Endometrial microvascular endothelial cells (primary cell): Measurements from ENCODE around the gene ADCY3. TPM values are rescaled to one million over a fixed set of nuclear protein-coding genes. Genes with fewer than 3 reads are reported as not detected.

Experiments
- in situ Hi-C: cut with HindIII; loops from 2 replicates; pipeline ENCODE4 v1.10.0; 2017; ENCODE audit warnings: low sequenced_read_pairs, low pct_unique_long_range_greater_than_20kb; ENCODE audit errors: inconsistent ontology term
- total RNA-seq: library from RNA; depleted of rRNA; stranded (reverse); fragments of >200 nt; gene quantifications from one replicate; pipeline ENCODE4 v1.2.3, GENCODE V29; 2015; ENCODE audit errors: inconsistent ontology term

Gene ADCY3
- total RNA-seq, 1 donor from 2014 or later, result 38.0 TPM

GRCh38 chr2:24910245-24910644 lies 9.8 kb downstream of the ADCY3 start:
- in situ Hi-C loops, result no loop called here

DNA sequence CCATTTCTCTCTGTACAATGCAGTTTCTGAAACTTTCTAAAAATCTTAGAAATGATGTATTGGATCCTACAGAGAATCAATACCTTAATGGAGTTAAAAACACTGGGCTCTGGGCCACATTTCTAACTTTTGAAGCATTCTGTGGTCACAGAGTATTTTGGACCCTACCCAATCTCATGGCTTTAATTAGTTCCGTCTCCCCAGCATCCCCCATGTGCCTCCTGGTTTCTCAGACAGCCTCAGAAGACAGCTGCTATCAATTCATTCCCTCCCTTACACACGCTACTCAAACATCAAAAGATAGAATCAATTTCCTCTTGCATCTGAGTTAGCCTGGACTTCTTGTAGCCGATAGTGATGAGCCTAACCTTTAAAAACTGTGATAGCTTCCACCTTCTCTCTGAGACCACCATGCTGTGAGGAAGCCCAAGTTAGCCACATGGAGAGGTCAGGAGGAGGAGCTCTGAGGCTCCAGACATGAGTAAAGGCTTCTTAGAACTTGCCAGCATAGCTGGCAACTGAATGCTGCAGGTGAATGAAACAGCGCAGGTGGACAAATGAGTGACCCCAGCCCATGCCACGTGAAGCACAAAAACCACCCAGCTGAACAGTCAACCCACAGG lies 10.4 kb downstream of the ADCY3 start:
- in situ Hi-C loops, result no loop called here

- in situ Hi-C loops, result no loop called here
Measured at GRCh38 chr2:24908461-24908901, 11.6 kb downstream of the ADCY3 start.

GRCh38 chr2:24907116-24907515 lies 12.9 kb downstream of the ADCY3 start:
- in situ Hi-C loops, result no loop called here

- in situ Hi-C loops, result no loop called here
Measured at GRCh38 chr2:24906466-24906865, 13.6 kb downstream of the ADCY3 start.

- in situ Hi-C loops, result no loop called here
Measured at GRCh38 chr2:24903161-24904103, 16.6 kb downstream of the ADCY3 start.

DNA sequence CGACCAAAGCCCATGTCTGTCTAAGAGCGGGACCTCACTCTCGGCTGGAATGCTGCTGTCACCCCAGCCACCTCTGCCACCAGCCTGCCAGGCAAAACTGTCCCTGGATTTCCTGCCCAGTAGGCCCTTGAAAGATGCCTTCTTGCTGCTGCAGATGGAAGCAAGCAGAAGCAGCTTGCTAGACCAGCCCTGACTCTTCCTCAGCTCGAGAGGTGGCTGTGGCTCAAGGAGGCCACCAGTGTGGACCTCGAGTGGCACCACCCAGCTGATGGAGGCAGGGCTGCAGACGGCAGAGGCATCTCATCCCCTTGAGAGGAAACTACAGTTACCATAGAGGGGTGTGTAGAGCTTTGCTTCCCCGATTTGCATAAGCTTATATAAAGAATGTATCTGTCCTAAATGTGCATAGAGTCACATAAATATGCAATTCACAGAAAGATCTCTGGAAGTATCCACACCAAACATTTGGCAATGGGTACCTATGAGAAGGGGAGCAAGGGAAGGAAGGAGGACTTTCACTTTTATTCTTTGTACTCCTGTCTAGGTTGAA lies 20.6 kb downstream of the ADCY3 start:
- in situ Hi-C loops, result no loop called here

DNA sequence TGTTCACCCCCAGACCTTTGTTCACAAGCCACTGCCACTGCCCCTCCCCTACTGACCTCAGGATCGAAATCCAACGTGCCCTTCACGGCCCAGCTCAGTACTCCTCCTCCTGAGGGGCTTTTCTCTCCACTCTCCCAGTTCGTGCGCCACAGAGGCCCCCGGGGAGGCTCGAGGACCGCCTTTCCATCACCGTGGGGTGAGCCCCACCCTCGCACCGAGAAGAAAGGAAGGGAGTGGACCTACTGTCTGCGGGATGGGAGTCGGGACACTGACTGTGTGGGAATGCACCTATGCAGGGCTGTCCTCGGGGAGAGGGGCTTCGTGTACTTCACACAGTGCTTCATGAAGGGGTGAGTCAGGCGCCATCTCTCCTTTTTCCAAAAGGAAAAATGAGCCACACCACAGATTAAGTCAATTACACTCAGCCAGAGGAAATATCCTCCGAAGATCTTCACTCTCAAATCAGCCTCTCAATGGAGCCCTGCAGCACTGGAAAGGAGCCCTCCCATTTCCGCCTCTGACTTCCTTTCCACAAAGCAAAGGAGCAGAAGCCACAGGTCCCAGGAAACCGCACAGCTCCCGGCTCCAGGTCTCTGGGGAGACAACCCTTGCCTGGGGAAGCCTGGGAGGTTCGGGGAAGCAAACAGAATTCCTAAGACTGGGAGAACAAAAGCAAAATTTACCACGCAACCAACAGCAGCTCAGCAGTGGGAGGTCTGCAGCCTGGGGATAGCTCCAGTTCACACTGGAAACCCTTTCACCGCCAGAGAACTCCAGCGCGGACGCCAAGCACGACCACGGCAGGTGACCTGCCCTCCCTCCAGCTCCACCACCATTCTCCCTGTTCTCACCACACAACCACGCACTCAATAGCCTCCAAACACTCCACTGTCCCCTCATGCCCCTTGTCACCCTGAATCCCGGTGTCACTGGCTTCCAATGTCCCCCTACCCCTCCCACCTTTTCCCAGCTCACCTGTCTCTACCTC lies 21.6 kb downstream of the ADCY3 start:
- in situ Hi-C loops, result no loop called here

DNA sequence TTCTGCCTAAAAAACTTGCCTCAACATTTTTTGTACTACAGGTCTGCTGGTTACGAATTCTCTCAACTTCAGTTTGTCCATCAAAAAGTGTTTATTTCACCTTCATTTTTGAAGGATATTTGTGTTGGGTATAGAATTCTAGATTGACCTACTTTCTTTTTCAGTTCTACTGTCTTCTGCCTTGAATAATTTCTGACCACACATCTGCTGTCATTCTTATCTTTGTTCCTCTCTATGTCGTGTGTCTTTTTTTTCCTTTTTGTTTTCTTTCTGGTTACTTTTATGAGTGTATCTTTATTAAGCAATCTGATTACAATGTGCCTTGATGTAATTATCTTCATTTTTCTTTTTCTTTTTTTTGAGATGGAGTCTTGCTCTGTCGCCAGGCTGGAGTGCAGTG lies 25.3 kb downstream of the ADCY3 start:
- in situ Hi-C loops, result no loop called here

- in situ Hi-C loops, result no loop called here
Measured at GRCh38 chr2:24893934-24894333, 26.1 kb downstream of the ADCY3 start.

DNA sequence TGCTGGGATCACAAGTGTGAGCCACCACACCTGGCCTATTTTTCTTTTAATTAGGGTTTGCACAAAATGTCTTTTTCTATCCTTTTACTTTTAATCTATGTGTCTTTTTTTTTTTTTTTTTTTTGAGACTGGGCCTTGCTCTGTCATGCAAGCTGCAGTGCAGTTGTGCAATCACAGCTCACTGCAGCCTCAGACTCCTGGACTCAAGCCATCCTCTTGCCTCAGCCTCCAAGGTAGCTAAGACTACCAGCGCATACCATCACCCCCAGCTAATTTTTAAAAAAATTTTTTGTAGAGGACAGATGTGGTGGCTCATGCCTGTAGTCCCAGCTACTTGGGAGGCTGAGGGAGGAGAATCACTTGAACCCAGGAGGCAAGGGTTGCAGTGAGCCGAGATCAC lies 27.1 kb downstream of the ADCY3 start:
- in situ Hi-C loops, result no loop called here

DNA sequence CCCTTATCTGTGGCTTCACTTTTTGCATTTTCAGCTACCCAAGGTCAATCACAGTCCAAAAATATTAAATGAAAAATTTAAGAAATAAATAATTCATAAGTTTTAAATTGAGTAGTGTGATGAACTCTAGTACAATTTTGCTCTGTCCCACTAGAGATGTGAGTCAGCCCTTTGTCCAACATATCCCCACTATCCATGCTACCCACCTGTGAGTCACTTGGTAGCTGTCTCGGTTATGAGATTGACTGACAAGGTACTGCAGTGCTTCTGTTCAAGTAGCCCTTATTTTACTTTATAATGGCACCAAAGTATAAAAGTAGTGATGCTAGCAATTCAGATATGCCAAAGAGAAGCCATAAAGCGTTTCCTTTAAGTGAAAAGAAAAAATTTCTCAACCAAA lies 28.8 kb downstream of the ADCY3 start:
- in situ Hi-C loops, result no loop called here

DNA sequence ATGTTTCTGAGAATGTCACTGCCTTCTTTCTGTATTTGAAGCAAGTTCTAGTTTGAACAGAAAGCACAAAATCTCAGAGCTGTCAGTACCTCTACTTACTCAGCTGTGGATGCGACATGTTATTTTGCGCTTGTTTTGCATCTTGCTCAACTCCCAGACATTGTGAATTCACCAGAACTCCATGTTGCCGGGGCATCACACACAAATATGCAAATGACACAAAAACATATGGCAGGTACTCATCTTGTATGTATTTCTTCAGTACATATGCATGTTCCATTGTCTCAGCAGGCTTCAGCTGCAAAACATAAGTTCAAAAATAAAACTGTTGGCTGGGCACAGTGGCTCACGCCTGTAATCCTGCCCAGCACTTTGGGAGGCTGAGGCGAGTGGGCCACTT lies 30.8 kb downstream of the ADCY3 start:
- in situ Hi-C loops, result no loop called here

- in situ Hi-C loops, result no loop called here
Measured at GRCh38 chr2:24888177-24888576, 31.9 kb downstream of the ADCY3 start.

- in situ Hi-C loops, result no loop called here
Measured at GRCh38 chr2:24887307-24887874, 32.6 kb downstream of the ADCY3 start.

DNA sequence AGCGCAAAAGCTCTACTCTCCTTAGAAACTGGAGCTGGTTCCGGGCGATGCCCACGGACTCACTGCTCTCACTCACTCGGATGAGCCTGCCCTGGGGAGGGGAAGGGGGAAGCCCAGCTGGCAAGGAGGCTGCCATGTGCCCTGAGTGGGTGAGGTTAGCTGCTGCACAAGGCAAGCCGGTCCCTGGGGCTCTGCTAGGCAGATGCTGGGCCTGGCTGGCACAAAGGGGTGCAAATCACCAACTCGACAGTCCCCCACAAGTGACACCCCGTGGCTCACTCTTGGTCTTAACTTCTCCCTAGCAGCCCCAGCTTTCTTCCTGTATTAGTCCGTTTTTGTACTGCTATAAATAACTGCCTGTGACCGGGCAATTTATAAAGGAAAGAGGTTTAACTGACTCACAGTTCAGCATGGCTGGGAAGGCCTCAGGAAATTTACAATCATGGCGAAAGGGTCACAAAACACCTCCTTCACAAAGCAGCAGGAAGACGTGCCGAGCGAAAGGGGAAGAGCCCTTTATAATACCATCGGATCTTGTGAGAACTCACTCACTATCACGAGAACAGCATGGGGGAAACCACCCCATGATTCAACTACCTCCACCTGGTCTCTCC lies 33.2 kb downstream of the ADCY3 start:
- in situ Hi-C loops, result no loop called here

GRCh38 chr2:24886126-24886501 lies 33.9 kb downstream of the ADCY3 start:
- in situ Hi-C loops, result no loop called here
